ENCODE data around the gene PEDS1. TPM values are rescaled to one million over a fixed set of nuclear protein-coding genes. Genes with fewer than 3 reads are reported as not detected.

The PEDS1 gene
- total RNA-seq, 1 experiment from 2014 or later, result 37.5 TPM

DNA sequence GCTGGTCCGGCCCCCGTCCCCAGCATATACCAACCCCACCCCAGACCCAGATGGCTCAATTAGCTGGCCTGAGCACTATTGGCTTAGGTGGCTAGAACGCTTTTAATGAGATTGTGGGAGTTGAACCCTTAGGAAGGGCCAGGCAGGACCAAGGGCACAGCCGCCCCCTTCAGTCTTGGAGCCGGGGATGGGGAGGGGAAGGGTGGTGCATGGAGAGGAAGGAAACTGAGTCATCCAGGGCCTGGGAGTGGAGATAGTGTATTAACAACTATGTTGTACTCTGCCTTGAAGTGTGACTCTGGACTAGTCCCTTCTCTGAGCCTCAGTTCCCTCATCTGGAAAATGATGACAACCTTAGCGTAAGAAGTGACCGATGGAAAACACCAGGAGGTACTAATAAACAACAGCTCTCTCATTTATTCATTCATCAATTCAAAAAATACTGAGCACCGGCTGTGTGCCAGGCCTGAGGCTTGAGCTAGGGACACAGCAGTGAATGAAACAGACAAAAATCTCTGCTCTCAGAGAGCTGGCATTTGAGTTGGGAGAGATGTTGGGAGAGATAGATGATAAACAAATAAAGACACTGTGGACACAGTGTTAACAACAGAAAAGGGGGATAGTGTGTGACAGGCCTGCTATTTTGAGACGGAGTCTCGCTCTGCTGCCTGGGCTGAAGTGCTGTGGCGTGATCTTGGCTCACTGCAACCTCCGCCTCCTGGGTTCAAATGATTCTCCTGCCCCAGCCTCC is 11.5 kb downstream of the PEDS1 start:
- H3K27me3 Mint-ChIP-seq (ENCODE audit: unreplicated experiment), result no peaks in the 10 kb centered on the region
- TF ChIP-seq, protein P1, sequence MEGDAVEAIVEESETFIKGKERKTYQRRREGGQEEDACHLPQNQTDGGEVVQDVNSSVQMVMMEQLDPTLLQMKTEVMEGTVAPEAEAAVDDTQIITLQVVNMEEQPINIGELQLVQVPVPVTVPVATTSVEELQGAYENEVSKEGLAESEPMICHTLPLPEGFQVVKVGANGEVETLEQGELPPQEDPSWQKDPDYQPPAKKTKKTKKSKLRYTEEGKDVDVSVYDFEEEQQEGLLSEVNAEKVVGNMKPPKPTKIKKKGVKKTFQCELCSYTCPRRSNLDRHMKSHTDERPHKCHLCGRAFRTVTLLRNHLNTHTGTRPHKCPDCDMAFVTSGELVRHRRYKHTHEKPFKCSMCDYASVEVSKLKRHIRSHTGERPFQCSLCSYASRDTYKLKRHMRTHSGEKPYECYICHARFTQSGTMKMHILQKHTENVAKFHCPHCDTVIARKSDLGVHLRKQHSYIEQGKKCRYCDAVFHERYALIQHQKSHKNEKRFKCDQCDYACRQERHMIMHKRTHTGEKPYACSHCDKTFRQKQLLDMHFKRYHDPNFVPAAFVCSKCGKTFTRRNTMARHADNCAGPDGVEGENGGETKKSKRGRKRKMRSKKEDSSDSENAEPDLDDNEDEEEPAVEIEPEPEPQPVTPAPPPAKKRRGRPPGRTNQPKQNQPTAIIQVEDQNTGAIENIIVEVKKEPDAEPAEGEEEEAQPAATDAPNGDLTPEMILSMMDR (IDR thresholded peaks at IDR 0.05; ENCODE audit: unreplicated experiment), result no peak
- peaks cover 67% of the 10 kb centered on the region for H3K4me1 Mint-ChIP-seq (ENCODE audit: low read depth, unreplicated experiment)
- peaks cover 57% of the 10 kb centered on the region for H3K36me3 Mint-ChIP-seq (ENCODE audit: insufficient read depth, unreplicated experiment)
- no peak for DNase-seq
- no peak overlapping the region for H3K27ac Mint-ChIP-seq (ENCODE audit: unreplicated experiment)
- CTCF ChIA-PET, result interaction anchor here (1.5 kb wide), 1 partner anchor 12 kb away, joined by 4 read pairs; no protein-coding TSS in a partner anchor
- no TSS peak for BruUV-seq (replicated peaks)
- no peak overlapping the region for H3K4me3 Mint-ChIP-seq (ENCODE audit: low read depth, unreplicated experiment)
- intact Hi-C loops (cut with micrococcal nuclease; ENCODE audit: unreplicated experiment), result no loop called here
- H3K9me3 Mint-ChIP-seq (ENCODE audit: low read depth, unreplicated experiment), result no peaks in the 10 kb centered on the region

- CTCF ChIA-PET, result interaction anchor here (0.8 to 3.0 kb wide), 3 partner anchors 10 to 20 kb away, joined by 4 to 33 read pairs (median 4); partner anchors contain the start of gene PEDS1
- TF ChIP-seq, protein P1 (IDR thresholded peaks at IDR 0.05; ENCODE audit: unreplicated experiment), result no peak
- no TSS peak for BruUV-seq (replicated peaks)
- no peak for DNase-seq
- H3K36me3 Mint-ChIP-seq (ENCODE audit: insufficient read depth, unreplicated experiment), result peaks cover 56% of the 10 kb centered on the region
- intact Hi-C loops (cut with micrococcal nuclease; ENCODE audit: unreplicated experiment), result no loop called here
- no peaks in the 10 kb centered on the region for H3K27me3 Mint-ChIP-seq (ENCODE audit: unreplicated experiment)
- no peak overlapping the region for H3K4me3 Mint-ChIP-seq (ENCODE audit: low read depth, unreplicated experiment)
- H3K9me3 Mint-ChIP-seq (ENCODE audit: low read depth, unreplicated experiment), result no peaks in the 10 kb centered on the region
- H3K4me1 Mint-ChIP-seq (ENCODE audit: low read depth, unreplicated experiment), result peaks cover 59% of the 10 kb centered on the region
- H3K27ac Mint-ChIP-seq (ENCODE audit: unreplicated experiment), result no peak overlapping the region
Observed at GRCh38 chr20:50141018-50141675, 12.4 kb downstream of the PEDS1 start.

GRCh38 chr20:50140339-50140859 is 13.1 kb downstream of the PEDS1 start:
- peaks cover 50% of the 10 kb centered on the region for H3K36me3 Mint-ChIP-seq (ENCODE audit: insufficient read depth, unreplicated experiment)
- TF ChIP-seq, protein P1 (IDR thresholded peaks at IDR 0.05; ENCODE audit: unreplicated experiment), result no peak
- intact Hi-C loops (cut with micrococcal nuclease; ENCODE audit: unreplicated experiment), result no loop called here
- BruUV-seq (replicated peaks), result no TSS peak
- H3K27ac Mint-ChIP-seq (ENCODE audit: unreplicated experiment), result peak overlapping the region; percentile 61
- H3K4me3 Mint-ChIP-seq (ENCODE audit: low read depth, unreplicated experiment), result no peak overlapping the region
- CTCF ChIA-PET, result interaction anchor here (0.8 to 3.0 kb wide), 7 partner anchors 11 to 69 kb away, joined by 3 to 33 read pairs (median 5); partner anchors contain the start of gene PEDS1
- peaks cover 54% of the 10 kb centered on the region for H3K4me1 Mint-ChIP-seq (ENCODE audit: low read depth, unreplicated experiment)
- H3K27me3 Mint-ChIP-seq (ENCODE audit: unreplicated experiment), result no peaks in the 10 kb centered on the region
- DNase-seq, result no peak
- H3K9me3 Mint-ChIP-seq (ENCODE audit: low read depth, unreplicated experiment), result no peaks in the 10 kb centered on the region

GRCh38 chr20:50138479-50139393 is 14.8 kb downstream of the PEDS1 start:
- Mint-ChIP-seq H3K27me3 (ENCODE audit: unreplicated experiment) (no peaks in the 10 kb centered on the region), H3K4me1 (ENCODE audit: low read depth, unreplicated experiment) (peaks cover 54% of the 10 kb centered on the region), H3K27ac (ENCODE audit: unreplicated experiment) (peak overlapping the region; percentile 61), H3K9me3 (ENCODE audit: low read depth, unreplicated experiment) (no peaks in the 10 kb centered on the region), H3K4me3 (ENCODE audit: low read depth, unreplicated experiment) (peak overlapping the region; percentile 36), H3K36me3 (ENCODE audit: insufficient read depth, unreplicated experiment) (peaks cover 44% of the 10 kb centered on the region)
- CTCF ChIA-PET, result interaction anchor here (0.5 to 3.0 kb wide), 12 partner anchors 9 to 40 kb away, joined by 3 to 33 read pairs (median 7); partner anchors contain the start of genes PEDS1 and UBE2V1
- no TSS peak for BruUV-seq (replicated peaks)
- TF ChIP-seq, protein P1 (IDR thresholded peaks at IDR 0.05; ENCODE audit: unreplicated experiment), result peak; percentile 69
- intact Hi-C loops (cut with micrococcal nuclease; ENCODE audit: unreplicated experiment), result loop anchor here (1.0 kb wide), 1 partner anchor 17 kb away; no protein-coding TSS in a partner anchor
- DNase-seq, result peak; percentile 96
